CD4-positive, alpha-beta T cell treated with Interleukin-17A for 1 hour (primary cell): Measurements from ENCODE around the gene GART.
"Not testable (repeated sequence)": the region's sequence is repeated elsewhere in the genome, so short reads cannot be mapped to it uniquely, and the experiment has no call there.

Source experiments
- DNase-seq: peaks from one replicate; pipeline ENCODE4 v3.0.0-alpha.2; 2020

GART gene

DNA sequence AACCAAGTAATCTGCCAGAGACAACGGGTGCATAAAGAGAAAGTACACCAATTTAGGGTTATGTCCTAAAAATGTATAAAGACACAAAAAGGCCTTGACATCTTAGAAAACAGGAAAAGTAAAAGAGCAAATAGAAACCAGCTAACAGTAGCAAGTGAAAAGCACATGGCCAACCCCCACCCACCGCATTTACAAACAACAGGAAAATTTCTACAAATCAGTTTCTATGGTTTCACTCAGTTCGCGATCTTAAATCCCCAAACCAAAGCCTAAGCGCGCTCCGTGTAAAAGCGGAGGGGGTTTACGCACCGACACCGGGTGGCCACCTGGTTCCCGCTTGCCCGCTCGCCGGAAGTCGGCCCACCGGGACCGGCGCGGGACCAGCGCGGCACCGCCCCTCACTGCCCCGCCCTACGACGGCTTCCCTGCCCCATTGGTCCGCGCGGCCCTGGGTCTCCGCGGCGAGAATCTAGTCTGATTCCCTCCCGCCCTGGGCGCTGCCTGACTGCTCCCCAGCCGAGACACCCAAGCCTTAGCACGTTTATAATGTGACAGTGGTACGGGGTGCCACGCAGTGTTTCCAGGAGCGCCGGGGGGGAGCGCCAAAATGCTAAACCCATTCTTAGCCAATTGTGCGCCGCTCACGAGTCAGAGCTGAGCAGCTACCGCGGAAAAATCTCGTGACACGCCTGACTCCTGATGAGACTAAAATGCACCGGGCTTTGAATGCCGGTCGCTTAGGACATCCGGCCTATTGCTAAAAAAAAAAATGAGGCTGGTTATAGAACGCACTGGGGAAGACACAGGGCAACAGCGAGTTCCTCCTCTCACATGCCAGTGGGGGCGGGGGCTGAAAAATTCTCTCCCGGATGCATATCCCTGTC is at the start of gene GART:
Gene GART (minus strand): TSS at position 362 of the 884 bp plus-strand sequence. CDS start 2,802 bp downstream, outside the sequence.
- peak; percentile 87 for DNase-seq

DNA sequence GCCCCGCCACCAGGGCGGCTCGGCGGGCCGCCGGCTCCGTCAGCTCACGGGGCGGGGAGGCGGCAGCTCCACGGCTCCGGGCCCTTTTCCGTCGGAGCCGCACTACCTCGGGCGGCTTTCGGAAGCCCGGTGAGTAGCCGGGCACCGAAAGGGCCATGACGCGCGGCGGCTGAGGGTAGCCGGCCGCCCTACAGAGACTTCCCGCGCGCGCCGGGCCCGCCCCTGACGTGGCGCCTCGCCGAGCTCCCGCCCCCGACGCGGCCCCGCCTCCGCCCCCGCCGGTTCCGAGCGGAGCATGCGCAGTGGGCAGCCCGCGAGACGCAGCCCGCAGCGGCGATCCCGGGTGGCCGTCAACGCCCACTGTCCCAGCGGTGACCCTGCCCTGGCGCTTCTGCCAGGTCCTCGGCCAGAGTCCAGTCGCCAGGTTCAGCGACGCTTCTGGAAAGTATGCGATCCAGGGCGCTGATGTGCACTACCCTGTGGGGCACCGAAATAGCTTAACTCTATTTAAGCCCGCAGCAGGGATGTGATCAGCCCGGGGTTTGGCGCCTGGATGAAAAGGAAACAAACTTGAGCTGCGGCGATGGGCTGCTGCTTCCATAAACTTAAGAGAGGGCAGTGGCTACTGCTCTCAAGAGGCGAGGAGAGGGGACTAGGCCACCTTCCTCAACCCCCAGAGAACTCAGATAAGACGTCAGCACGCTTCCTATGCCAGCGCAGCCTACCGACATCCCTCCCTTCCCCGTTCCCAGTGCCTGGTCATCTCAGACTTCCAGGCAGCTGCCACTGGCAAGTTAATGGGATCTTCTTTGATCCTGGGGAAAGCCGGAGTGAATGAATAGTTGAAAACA is 46.8 kb upstream of the GART start, which contains the start of gene DONSON:
Gene DONSON (minus strand): TSS at position 200 of the 851 bp plus-strand sequence. CDS start 43 bp downstream, at position 157.
- DNase-seq = peak; percentile 87

DNA sequence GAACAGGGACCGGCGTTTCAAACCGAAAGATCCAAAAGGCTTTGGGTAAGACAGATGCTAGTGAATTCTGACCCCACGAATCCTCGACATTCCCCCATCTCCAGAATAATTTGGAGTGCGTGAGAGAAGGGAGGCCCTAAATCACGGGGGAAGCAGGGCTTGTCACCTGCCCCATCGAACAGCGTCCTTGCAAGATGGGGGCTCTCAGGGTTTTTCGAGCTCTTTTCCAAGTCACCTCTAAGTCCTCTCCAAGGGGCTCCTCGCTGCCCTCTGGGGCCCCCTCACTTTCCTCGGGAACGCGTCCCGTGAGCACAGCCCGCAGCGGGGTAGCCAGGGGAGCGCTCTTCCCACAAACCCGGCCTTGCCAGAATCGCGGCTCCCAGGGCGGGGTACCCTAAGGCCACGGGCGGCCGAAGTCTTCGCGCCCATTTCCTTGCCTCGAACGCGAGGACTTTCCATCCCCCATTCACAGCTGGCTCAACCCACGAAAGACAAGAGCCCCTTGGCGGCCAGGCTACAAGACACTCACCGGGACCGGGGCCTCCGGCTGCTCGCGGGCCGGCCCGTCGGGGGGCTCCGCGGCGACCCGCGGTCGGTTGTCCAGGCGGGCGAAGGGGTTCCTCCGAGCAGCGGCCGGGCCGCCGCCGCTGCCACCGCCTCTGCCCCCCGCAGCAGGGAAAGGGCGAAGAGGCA is 46.0 kb upstream of the GART start:
- peak; percentile 34 for DNase-seq

DNA sequence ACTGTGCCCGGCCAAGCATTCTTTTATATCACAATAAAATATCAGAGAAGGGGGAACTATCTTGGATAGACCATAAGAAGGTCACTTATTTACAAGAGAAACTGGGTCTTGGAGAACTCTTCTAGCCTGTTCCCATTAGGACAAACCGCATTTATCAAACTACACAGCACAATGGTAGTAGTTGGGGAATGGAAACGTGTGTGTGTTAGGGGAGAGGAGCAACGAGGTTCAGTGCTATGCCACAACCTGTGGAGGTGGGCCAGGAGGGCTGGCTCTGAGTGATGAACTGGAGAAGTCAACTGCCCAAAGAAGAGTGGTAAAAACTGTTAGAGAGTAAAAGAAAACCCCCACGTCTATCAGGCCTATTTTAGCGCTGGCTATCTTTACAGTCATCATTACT is 45.0 kb upstream of the GART start:
- no peak for DNase-seq

DNA sequence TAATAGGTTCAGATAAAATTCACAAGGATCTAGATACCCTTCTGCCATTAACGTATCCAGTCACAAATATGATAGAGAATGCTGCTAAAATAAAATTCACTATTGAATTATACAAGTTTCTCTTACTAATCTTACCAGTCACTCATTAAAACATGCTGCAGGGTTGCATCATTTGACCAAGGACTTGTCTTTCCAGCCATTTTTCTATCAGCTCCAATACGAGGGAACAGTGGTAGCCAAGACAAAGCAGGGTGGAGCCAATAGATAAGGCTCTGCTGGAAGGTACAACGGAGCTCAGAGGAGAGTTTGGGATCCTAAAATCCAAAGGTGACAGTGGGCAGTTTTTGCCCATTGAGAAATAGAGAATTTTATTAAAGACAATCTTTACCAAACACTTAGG is 42.5 kb upstream of the GART start:
- no peak for DNase-seq

DNA sequence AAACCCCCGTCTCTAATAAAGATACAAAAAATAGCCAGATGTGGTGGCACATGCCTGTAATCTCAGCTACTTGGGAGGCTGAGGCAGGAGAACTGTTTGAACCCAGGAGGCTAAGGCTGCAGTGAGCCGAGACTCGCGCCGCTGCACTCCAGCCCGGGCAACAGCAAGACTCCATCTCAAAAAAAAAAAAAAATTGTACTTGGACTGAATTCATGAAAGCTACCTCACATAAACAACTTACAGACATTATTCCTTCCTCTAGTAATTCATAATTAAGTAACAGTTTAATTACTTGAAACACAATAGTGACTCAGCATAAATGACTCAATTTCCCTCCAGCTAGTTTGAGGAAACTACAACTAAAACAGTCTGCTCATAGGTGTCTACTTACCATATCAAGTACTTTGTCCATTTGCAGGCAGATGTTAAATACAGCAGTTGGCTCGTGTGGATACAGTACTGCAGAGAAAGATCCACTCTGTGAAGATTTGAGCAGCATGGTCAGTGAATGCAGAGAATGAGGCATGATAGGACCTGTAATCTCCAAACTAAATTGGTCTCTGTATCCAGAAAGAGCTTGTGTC is 37.1 kb upstream of the GART start:
- DNase-seq = no peak

DNA sequence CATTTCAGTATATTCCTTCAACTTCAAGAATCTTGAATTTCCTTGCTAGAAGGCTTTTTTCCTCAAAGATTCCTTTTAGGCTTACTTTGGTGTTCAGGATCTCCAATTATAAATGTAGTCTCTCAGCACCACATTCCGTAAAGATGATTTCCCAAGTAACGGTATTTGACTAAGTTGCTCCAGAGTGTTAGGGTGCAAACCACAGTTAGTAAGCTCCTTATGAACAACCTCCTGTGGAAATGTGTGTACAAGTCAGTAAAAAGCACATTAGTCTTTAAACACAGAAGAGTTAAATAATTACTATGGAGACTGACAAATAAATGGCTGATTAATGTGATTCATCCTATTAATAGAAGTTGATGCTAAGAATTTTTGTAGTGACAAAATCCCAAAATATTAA is 36.3 kb upstream of the GART start:
- DNase-seq = no peak

DNA sequence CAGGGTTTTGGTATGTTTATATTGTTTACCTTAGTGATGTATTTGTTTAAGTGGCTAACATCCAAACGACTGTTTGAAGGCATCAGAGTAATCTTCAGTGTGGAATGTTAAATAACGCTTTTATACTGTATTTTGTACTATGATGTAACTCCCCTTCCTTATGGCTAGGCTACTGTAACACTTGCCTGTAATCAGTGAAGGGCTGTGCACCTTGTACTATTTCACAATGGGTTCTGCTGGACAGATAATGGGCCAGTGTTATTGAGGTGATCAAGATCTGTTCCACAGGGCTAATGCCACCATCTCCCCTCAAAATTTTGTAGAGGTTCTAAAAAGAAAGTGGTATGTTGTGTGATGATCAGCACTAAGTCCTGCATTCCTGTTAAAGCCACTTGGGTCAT is 34.8 kb upstream of the GART start:
- DNase-seq = not testable (repeated sequence)

DNA sequence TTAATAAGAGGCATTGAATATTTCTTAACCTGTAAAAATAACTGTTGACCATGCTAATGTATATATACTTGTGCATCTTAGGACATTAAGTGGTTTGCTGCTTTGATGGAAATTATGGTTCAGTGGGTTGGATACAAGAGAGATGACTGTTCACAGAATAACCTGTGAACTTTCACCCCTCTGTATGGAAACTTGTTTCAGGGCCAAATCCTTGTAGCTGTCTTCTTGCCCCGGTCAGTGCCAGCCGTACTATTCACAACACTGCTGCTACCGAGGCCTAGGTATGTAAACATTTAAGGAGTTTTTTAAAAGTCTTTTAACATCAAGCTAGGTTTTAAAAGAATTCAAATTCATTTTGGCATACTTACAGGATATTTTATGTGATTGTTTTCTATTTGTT is 30.4 kb upstream of the GART start:
- DNase-seq = no peak

DNA sequence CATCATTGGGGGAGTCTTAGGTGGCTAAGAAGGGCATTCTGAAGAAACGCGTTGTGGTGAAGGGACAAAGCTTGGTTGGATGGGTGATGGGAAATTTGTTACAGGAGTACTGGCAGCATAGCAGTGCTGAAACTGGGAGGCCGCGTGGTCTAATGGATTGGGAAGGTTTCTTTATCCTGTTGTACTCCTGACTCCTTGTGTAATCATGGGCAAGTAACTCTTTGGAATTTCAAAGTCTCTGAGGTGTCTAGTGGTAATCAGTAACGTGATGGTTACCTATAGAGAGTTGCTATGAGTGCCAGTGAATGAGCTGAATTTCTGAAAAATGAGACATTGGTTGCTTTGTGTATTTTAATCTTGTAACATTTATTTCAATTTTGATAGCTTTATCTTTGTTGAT is 28.1 kb upstream of the GART start:
- no peak for DNase-seq

DNA sequence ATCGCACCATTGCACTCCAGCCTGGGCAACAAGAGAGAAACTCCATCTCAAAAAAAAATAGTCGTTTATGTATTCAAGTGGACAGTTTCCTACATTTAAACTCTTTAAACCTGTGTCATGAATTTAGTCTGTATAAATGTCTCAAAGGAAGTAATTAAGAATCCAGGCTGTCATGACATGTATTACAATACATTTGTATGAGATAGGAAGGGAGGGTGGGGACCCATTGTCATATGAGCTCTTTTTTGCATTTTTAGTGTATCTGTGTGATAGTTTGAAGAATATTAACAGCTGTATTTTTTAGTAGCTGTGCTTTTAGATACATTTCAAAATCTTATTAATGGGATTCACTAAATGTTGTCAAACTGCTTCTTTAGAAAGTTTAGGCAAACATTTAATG is 26.5 kb upstream of the GART start:
- DNase-seq = no peak

DNA sequence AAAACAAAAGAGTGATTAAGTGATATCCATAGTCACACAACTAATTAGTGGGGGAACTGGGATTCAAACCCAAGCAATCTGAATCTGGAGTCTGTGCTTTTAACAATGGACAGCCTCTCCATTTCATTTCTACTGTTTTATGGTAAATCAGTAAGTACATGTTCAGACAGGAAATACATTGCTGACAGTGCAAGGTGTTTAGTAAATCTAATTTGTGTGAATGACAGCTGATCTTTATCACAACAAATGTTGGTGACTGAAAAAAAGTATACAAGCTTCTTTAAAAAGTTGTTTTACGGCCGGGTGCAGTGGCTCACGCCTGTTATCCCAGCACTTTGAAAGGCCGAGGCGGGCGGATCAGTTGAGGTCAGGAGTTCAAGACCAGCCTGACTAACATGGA is 26.0 kb upstream of the GART start:
- no peak for DNase-seq

DNA sequence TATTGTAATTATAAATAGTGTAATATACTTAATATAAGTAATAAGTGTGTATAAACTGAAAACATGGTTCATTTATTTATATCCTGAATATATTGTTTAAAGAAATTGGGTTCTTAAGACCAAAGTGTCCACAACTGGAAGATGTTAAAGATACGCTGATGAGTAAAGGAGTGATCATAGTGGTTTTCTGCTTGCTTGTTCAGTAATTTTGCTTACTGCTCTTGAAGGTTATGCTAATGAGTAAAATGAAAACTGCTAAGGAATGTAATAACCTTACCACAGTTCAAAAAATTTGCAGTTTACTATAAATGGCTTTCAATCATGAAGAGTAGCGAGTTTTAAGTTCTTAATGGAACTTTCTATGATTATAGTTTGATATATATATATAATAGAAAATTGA is 24.6 kb upstream of the GART start:
- DNase-seq = no peak

DNA sequence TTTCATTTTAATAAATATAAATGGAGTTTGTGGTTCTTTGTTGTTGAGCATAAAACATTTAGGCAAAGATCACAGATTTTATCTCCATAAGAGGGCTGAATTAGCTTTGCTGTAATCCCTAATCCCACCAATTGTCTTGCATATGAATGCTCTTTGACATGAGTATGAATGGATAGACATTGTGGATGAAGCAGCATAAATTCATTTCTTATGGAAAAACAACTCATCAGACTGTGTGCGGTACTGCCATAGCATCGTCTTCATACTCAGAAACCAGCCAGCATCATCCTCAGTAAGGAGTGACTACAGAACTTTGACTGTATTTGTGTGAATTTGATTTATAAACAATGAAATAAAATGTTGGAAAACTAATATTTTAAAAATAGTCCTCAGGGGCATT is 20.5 kb upstream of the GART start:
- no peak for DNase-seq

DNA sequence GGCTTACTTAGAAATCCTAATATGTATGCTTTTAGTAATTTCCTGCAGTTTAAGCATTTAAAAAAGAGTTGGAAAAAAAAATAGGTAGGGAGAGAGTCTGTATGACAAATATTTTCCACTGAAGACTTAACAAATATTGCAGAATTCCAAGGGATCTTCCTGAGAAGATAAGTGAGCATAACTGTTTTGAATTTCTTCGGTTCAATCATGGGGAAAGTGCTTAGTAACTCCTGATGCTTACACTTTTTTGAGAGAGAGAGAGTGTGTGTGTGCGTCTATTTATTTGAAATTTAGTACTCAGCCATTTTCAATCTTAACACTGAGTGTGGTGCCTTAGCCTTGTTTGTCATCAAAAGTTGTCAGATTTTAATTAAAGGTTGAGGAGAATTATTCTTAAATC is 19.5 kb upstream of the GART start:
- DNase-seq = no peak

DNA sequence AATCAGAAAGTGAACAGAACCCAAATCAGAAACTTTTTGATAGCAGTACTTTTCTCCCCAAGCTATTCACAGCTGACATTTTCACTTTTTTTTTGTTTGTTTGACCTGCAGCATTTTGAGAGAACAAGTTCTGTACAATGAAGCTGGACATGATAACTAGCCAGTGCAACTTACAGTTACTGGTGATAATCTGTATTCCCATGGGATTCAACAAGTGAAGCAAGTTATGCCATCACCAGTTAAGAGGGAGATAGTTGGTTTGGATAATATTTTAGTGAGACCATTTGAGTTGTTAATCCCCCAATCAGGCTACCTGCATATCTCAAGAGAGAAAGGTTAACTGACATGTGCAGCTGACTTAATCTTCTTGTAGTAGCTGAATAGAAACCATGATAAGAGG is 19.0 kb upstream of the GART start:
- DNase-seq = no peak

DNA sequence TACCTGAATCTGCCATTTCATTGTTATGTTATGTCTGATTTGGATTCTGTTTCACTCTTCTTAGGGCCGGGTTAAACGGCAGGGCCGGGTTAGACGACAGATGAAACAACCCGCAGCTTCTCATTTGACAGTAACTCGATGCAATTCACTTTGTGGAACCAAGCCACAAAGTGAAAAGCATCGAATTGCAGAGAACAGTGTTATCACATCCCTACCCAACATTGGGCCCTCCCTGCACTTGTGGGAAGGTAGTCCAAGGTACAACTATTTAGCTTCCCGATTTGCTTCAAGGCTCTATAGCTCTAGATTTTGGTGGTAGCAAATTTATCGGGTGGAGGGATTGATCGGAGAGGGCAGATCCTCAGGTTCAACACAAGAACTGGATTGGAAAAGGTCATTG is 17.9 kb upstream of the GART start:
- no peak for DNase-seq

DNA sequence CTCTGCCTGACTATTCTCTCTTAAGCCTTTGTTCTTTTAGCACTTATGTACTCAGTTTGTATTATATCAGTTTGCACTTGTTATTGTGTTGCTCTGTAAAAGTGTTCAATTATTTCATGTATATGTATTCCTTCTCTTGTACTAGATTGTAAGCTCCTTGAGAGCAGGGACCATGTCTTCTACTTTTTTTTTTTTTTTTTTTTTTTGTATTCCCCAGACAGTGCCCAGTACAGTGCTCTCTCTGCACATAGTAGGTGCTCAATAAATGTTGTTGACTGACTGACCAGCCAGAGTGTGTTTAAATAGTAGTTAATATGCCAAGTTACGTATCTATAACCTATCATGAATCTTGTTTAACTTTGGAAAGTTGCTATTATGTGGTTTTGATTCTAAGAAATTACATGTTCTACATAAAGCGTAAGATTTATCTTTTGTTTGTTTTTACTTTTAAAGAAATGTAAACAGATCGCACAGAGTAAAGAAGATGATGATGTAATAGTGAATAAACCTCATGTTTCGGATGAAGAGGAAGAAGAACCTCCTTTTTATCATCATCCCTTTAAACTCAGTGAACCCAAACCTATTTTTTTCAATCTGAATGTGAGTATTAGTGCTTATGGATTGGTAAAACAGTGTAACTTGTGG is 17.0 kb upstream of the GART start:
- DNase-seq = no peak

DNA sequence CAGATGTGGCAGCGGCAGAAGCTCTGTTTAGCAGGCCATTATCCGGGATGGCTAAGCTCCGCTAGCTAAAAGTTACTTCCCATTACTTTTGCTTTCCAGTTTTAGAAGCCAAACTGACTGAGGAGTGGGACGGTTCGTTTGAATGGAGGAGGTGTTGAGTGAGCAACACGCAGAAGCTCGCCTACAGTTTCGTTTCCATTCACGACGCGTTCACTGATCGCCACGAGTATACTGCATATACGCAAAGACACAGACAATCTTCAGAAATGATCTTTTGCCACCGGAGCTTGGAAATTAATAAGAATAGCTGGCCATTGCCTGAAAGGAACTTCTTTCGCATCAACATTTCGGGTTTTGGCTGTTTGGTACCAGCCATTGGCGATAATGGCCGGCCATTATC is 15.5 kb upstream of the GART start:
- no peak for DNase-seq

DNA sequence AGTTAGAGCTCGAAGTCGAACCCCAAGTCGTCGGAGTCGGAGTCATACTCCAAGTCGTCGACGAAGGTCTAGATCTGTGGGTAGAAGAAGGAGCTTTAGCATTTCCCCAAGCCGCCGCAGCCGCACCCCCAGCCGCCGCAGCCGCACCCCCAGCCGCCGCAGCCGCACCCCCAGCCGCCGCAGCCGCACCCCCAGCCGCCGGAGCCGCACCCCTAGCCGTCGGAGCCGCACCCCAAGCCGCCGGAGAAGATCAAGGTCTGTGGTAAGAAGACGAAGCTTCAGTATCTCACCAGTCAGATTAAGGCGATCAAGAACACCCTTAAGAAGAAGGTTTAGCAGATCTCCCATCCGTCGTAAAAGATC is 13.0 kb upstream of the GART start:
- no peak for DNase-seq

DNA sequence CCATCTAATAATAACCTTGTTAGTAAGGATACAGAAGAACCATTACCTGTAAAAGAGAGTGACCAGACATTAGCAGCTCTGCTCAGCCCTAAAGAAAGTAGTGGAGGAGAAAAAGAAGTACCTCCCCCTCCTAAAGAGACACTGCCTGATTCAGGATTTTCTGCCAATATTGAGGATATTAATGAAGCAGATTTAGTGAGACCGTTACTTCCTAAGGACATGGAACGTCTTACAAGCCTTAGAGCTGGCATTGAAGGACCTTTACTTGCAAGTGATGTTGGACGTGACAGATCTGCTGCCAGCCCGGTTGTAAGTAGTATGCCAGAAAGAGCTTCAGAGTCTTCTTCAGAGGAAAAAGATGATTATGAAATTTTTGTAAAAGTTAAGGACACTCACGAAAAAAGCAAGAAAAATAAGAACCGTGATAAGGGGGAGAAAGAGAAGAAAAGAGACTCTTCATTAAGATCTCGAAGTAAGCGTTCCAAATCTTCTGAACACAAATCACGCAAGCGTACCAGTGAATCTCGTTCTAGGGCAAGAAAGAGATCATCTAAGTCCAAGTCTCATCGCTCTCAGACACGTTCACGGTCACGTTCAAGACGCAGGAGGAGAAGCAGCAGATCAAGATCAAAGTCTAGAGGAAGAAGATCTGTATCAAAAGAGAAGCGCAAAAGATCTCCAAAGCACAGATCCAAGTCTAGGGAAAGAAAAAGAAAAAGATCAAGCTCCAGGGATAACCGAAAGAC is 12.5 kb upstream of the GART start:
- no peak for DNase-seq
